HepG2 (cell line): ENCODE measurements around the gene RRAS. TPM values are rescaled to one million over a fixed set of nuclear protein-coding genes. Genes with fewer than 3 reads are reported as not detected.

Source experiments
- MYC ChIP-seq: sonication (generic); formaldehyde crosslinking; IDR thresholded peaks from 2 replicates; pipeline ENCODE4 v1.9.0; 2021; ENCODE audit warnings: missing genetic modification reagents, borderline replicate concordance
- RARA ChIP-seq: IDR thresholded peaks from 2 replicates; pipeline ENCODE4 v1.6.1; 2016; ENCODE audit warnings: missing genetic modification reagents, missing compliant biosample characterization
- SP5 ChIP-seq: IDR thresholded peaks from 2 replicates; pipeline ENCODE4 v1.6.1; 2016; ENCODE audit warnings: low read depth, borderline replicate concordance
- SPEN ChIP-seq: sonication (generic); formaldehyde crosslinking; IDR thresholded peaks from 2 replicates; pipeline ENCODE4 v1.5.1; 2020; ENCODE audit warnings: low read depth, mild to moderate bottlenecking, missing genetic modification reagents
- ZHX1 ChIP-seq: sonication (generic); formaldehyde crosslinking; IDR thresholded peaks from 2 replicates; pipeline ENCODE4 v1.8.1; 2022; ENCODE audit warnings: low read depth, mild to moderate bottlenecking, missing genetic modification reagents
- ZNF44 ChIP-seq: sonication (generic); formaldehyde crosslinking; IDR thresholded peaks from 2 replicates; pipeline ENCODE4 v1.5.1; 2020; ENCODE audit warnings: mild to moderate bottlenecking, missing genetic modification reagents
- ZNF543 ChIP-seq: sonication (generic); formaldehyde crosslinking; IDR thresholded peaks from 2 replicates; pipeline ENCODE4 v1.4.0; 2020; ENCODE audit warnings: mild to moderate bottlenecking, missing genetic modification reagents
- ZNF563 ChIP-seq: sonication (generic); formaldehyde crosslinking; IDR thresholded peaks from 2 replicates; pipeline ENCODE4 v1.8.0; 2022; ENCODE audit warnings: mild to moderate bottlenecking, moderate library complexity, missing genetic modification reagents
- ZNF605 ChIP-seq: sonication (generic); formaldehyde crosslinking; IDR thresholded peaks from 2 replicates; pipeline ENCODE4 v1.8.0; 2022; ENCODE audit warnings: mild to moderate bottlenecking, missing genetic modification reagents
- ZNF883 ChIP-seq: sonication (generic); formaldehyde crosslinking; IDR thresholded peaks from 2 replicates; pipeline ENCODE4 v1.5.1; 2020; ENCODE audit warnings: mild to moderate bottlenecking, missing genetic modification reagents; ENCODE audit errors: not compliant biosample characterization
- ZZZ3 ChIP-seq: sonication (generic); formaldehyde crosslinking; IDR thresholded peaks from 2 replicates; pipeline ENCODE4 v1.4.0; 2020; ENCODE audit warnings: missing genetic modification reagents, mild to moderate bottlenecking, borderline replicate concordance
- polyA plus RNA-seq, 8 experiments: library from polyadenylated mRNA; depleted of rRNA in 3 of 8; stranded (reverse) in 7 of 8; unstranded in 1 of 8; fragments of >200 nt; fragmentation: Illumina TruSeq in 4 of 8; extraction: Trizol in 4 of 8; gene quantifications; 2 replicates each; pipeline versions ENCODE4 v1.2.1 to v1.2.3, GENCODE V29; 2011 to 2016; ENCODE audit warnings: low read depth in 4 of 8, missing spikeins in 1 of 8, mixed read lengths in 1 of 8; ENCODE audit not compliant: insufficient read depth in 1 of 8
- total RNA-seq, 5 experiments: library from RNA; depleted of rRNA; stranded (reverse); fragments of >200 nt; fragmentation: Illumina TruSeq; extraction: Trizol; gene quantifications; 2 replicates each; pipeline ENCODE4 v1.2.3, GENCODE V29; 2016; ENCODE audit warnings: low read depth in 1 of 5
- TF ChIP-seq, protein P1 (sequence below): sonication (generic); formaldehyde crosslinking; conservative IDR thresholded peaks from 2 replicates; pipeline ENCODE4 v1.8.1; 2023; ENCODE audit warnings: missing genetic modification reagents
- TF ChIP-seq, protein P2 (sequence below): sonication (generic); formaldehyde crosslinking; IDR thresholded peaks from 2 replicates; pipeline ENCODE4 v1.4.0; 2020; ENCODE audit warnings: missing genetic modification reagents
- TF ChIP-seq, protein P3 (sequence below): fragments of 450-650 bp; IDR thresholded peaks from 2 replicates; pipeline ENCODE4 v1.6.1; 2017; ENCODE audit warnings: mild to moderate bottlenecking
- TF ChIP-seq, protein P4 (sequence below): sonication (generic); formaldehyde crosslinking; IDR thresholded peaks from 2 replicates; pipeline ENCODE4 v1.4.0; 2020; ENCODE audit warnings: low read depth, mild to moderate bottlenecking, missing genetic modification reagents
- TF ChIP-seq, protein P5 (sequence below): sonication (generic); formaldehyde crosslinking; IDR thresholded peaks from 2 replicates; pipeline ENCODE4 v1.5.1; 2020; ENCODE audit warnings: missing genetic modification reagents, mild to moderate bottlenecking, borderline replicate concordance

Gene RRAS
- total and polyA plus RNA-seq, 2 of the 13 experiments (the other 11 are each of a cell fraction or from before 2014, with no cell fraction given), result 1.5 to 12.0 TPM

DNA sequence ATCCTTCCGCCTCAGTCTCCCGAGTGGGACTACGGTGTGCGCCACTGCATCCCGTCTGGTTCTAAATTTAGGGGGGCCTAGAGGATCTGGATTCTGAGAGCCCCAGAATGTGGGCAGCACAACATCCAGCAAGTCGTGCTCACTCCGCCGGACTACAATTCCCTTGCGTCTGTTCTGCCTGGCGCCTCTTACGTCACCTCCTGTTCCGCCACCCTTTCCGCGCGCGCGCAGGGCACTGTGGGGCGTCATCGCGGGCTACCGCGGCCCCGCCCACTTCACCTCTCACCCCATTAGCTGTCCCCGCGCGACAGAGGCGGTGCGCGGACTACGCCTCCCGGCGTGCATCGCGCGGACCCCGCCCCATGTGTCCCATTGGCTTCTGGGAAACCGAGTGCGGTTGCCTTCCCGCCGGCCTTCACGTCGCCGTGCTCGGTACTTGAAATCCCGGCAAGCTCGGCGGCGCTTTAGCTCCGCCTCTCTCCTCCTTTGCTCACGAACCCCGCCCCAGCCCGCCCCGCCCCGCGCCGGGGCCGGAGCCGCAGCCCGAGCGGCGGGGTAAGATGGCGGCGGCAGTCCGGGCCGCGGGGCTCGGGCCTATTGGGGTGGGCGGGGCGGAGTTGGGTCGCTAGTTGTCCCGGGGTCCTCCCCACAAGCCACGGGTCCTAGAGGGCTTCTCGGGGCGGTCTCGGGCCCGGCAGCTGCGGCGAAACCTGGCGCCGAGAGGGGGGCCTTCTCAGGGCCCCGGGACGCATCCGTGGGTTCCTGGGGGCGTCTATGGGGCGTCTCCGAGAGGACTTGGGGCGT is 1.9 kb upstream of the RRAS start, which contains the start of gene SCAF1 (continued):
- TF ChIP-seq, protein P1, sequence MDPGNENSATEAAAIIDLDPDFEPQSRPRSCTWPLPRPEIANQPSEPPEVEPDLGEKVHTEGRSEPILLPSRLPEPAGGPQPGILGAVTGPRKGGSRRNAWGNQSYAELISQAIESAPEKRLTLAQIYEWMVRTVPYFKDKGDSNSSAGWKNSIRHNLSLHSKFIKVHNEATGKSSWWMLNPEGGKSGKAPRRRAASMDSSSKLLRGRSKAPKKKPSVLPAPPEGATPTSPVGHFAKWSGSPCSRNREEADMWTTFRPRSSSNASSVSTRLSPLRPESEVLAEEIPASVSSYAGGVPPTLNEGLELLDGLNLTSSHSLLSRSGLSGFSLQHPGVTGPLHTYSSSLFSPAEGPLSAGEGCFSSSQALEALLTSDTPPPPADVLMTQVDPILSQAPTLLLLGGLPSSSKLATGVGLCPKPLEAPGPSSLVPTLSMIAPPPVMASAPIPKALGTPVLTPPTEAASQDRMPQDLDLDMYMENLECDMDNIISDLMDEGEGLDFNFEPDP (CRISPR knock-in tag), result no peak
- TF ChIP-seq ZHX1, result no peak; the same call in 1 of the 2 replicates
- no peak for TF ChIP-seq ZNF563 (CRISPR knock-in tag)
- TF ChIP-seq ZNF44 (CRISPR knock-in tag), result 0 out of 2 replicates have a peak, but pooled peaks have one; percentile 78
- no peak for TF ChIP-seq ZNF543 (CRISPR knock-in tag)
- TF ChIP-seq, protein P2, sequence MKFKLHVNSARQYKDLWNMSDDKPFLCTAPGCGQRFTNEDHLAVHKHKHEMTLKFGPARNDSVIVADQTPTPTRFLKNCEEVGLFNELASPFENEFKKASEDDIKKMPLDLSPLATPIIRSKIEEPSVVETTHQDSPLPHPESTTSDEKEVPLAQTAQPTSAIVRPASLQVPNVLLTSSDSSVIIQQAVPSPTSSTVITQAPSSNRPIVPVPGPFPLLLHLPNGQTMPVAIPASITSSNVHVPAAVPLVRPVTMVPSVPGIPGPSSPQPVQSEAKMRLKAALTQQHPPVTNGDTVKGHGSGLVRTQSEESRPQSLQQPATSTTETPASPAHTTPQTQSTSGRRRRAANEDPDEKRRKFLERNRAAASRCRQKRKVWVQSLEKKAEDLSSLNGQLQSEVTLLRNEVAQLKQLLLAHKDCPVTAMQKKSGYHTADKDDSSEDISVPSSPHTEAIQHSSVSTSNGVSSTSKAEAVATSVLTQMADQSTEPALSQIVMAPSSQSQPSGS (CRISPR knock-in tag), result peak; percentile 86
- TF ChIP-seq RARA (CRISPR knock-in tag), result peak; percentile 27; the same call in 1 of the 2 replicates
- TF ChIP-seq, protein P3, sequence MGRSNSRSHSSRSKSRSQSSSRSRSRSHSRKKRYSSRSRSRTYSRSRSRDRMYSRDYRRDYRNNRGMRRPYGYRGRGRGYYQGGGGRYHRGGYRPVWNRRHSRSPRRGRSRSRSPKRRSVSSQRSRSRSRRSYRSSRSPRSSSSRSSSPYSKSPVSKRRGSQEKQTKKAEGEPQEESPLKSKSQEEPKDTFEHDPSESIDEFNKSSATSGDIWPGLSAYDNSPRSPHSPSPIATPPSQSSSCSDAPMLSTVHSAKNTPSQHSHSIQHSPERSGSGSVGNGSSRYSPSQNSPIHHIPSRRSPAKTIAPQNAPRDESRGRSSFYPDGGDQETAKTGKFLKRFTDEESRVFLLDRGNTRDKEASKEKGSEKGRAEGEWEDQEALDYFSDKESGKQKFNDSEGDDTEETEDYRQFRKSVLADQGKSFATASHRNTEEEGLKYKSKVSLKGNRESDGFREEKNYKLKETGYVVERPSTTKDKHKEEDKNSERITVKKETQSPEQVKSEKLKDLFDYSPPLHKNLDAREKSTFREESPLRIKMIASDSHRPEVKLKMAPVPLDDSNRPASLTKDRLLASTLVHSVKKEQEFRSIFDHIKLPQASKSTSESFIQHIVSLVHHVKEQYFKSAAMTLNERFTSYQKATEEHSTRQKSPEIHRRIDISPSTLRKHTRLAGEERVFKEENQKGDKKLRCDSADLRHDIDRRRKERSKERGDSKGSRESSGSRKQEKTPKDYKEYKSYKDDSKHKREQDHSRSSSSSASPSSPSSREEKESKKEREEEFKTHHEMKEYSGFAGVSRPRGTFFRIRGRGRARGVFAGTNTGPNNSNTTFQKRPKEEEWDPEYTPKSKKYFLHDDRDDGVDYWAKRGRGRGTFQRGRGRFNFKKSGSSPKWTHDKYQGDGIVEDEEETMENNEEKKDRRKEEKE, result no peak
- TF ChIP-seq SPEN (CRISPR knock-in tag), result peak; percentile 71; the same call in 1 of the 2 replicates
- TF ChIP-seq ZZZ3, result no peak
- TF ChIP-seq ZNF605 (CRISPR knock-in tag), result peak; percentile 63; the same call in 1 of the 2 replicates
- TF ChIP-seq, protein P4, sequence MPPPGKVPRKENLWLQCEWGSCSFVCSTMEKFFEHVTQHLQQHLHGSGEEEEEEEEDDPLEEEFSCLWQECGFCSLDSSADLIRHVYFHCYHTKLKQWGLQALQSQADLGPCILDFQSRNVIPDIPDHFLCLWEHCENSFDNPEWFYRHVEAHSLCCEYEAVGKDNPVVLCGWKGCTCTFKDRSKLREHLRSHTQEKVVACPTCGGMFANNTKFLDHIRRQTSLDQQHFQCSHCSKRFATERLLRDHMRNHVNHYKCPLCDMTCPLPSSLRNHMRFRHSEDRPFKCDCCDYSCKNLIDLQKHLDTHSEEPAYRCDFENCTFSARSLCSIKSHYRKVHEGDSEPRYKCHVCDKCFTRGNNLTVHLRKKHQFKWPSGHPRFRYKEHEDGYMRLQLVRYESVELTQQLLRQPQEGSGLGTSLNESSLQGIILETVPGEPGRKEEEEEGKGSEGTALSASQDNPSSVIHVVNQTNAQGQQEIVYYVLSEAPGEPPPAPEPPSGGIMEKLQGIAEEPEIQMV (CRISPR knock-in tag), result no peak
- peak; percentile 96 for TF ChIP-seq SP5
- TF ChIP-seq MYC, result peak; percentile 81
- TF ChIP-seq, protein P5, sequence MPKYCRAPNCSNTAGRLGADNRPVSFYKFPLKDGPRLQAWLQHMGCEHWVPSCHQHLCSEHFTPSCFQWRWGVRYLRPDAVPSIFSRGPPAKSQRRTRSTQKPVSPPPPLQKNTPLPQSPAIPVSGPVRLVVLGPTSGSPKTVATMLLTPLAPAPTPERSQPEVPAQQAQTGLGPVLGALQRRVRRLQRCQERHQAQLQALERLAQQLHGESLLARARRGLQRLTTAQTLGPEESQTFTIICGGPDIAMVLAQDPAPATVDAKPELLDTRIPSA (CRISPR knock-in tag), result no peak
- TF ChIP-seq ZNF883 (CRISPR knock-in tag), result peak; percentile 49
